GM19193 (cell line): Measurements from ENCODE around the gene PPP6R2.

Source experiments
- POLR2A ChIP-seq: IDR thresholded peaks from 4 replicates; pipeline ENCODE4 v1.6.1; 2011; ENCODE audit not compliant: insufficient read depth, insufficient read length; ENCODE audit errors: extremely low read depth

Gene PPP6R2

GRCh38 chr22:50477923-50478322 lies 134.8 kb downstream of the PPP6R2 start:
- TF ChIP-seq POLR2A: no peak

GRCh38 chr22:50479721-50480120 lies 136.6 kb downstream of the PPP6R2 start:
- TF ChIP-seq POLR2A: no peak

- TF ChIP-seq POLR2A: no peak
Observed at GRCh38 chr22:50481045-50481439, 137.9 kb downstream of the PPP6R2 start.

GRCh38 chr22:50481440-50482106 lies 138.4 kb downstream of the PPP6R2 start, which contains the start of gene ADM2:
Gene ADM2 (plus strand): TSS chr22:50481543. CDS start chr22:50481848, 305 bp downstream.
- TF ChIP-seq POLR2A: no peak

- no peak for TF ChIP-seq POLR2A
Observed at GRCh38 chr22:50482107-50483074, 139.3 kb downstream of the PPP6R2 start.

GRCh38 chr22:50483106-50483505 lies 140.0 kb downstream of the PPP6R2 start:
- no peak for TF ChIP-seq POLR2A

- no peak for TF ChIP-seq POLR2A
Observed at GRCh38 chr22:50483556-50483955, 140.4 kb downstream of the PPP6R2 start.

GRCh38 chr22:50483977-50484853 lies 141.1 kb downstream of the PPP6R2 start:
- no peak for TF ChIP-seq POLR2A

GRCh38 chr22:50485221-50486131 lies 142.3 kb downstream of the PPP6R2 start:
- no peak for TF ChIP-seq POLR2A

GRCh38 chr22:50486561-50487289 lies 143.6 kb downstream of the PPP6R2 start, which contains the start of gene MIOX:
Gene MIOX (plus strand): TSS chr22:50486859. CDS start chr22:50486898, 39 bp downstream.
- TF ChIP-seq POLR2A: no peak

GRCh38 chr22:50487290-50488005 lies 144.3 kb downstream of the PPP6R2 start:
- no peak for TF ChIP-seq POLR2A

- no peak for TF ChIP-seq POLR2A
Observed at GRCh38 chr22:50488006-50488677, 145.0 kb downstream of the PPP6R2 start.

GRCh38 chr22:50488886-50489285 lies 145.8 kb downstream of the PPP6R2 start:
- no peak for TF ChIP-seq POLR2A
